Prostate gland (tissue), 2 donors: Measurements from ENCODE around the gene KLHL29. TPM values are rescaled to one million over a fixed set of nuclear protein-coding genes. Genes with fewer than 3 reads are reported as not detected.

Source experiments
- DNase-seq: peaks from one replicate; pipeline ENCODE4 v3.0.0-alpha.2; 2019; ENCODE audit warnings: low spot score
- H3K27ac ChIP-seq, 2 donors: fragments of 200-600 bp; sonication (generic); 2 replicates each; pipeline ENCODE4 v1.5.1; 2017 to 2019
- H3K27me3 ChIP-seq: fragments of 200-600 bp; sonication (generic); replicated peaks from 2 replicates; pipeline ENCODE4 v1.5.1; 2019; ENCODE audit not compliant: insufficient read depth
- H3K36me3 ChIP-seq, 2 donors: fragments of 200-600 bp; sonication (generic); 1 replicate in 1 of 2; 2 replicates in 1 of 2; pipeline versions ENCODE4 v1.5.1 to v1.8.1; 2017 to 2019
- H3K4me1 ChIP-seq: fragments of 200-600 bp; sonication (generic); replicated peaks from 2 replicates; pipeline ENCODE4 v1.5.1; 2019
- H3K4me3 ChIP-seq, 2 donors: fragments of 200-600 bp; sonication (generic); 2 replicates each; pipeline ENCODE4 v1.5.1; 2017 to 2019
- H3K9me3 ChIP-seq: fragments of 200-600 bp; sonication (generic); 2 replicates; pipeline ENCODE4 v1.5.1; 2017
- CTCF ChIP-seq, 4 experiments: fragments of 200-600 bp in 2 of 4; fragments of 450-650 bp in 2 of 4; sonication (generic) in 2 of 4; IDR thresholded peaks; 1 replicate in 3 of 4; 2 replicates in 1 of 4; pipeline ENCODE4 v1.5.1; 2016 to 2019; ENCODE audit warnings: antibody characterized with exemption in 4 of 4, mild to moderate bottlenecking in 2 of 4, moderate library complexity in 2 of 4
- POLR2A ChIP-seq: fragments of 450-650 bp; IDR thresholded peaks from one replicate; pipeline ENCODE4 v1.6.1; 2016; ENCODE audit warnings: antibody characterized with exemption, mild to moderate bottlenecking
- POLR2AphosphoS5 ChIP-seq: sonication (generic); formaldehyde crosslinking; IDR thresholded peaks from one replicate; pipeline ENCODE4 v1.6.1; 2017; ENCODE audit warnings: antibody characterized with exemption
- WGBS: methylation state at CpG from one replicate; pipeline ENCODE4 v1.1.5; 2018; 5-methylcytosine and 5-hydroxymethylcytosine counted together
- intact Hi-C: fragments of 100-400 bp; cut with DNase I; formaldehyde crosslinking; loops from one replicate; pipeline ENCODE4 v1.14.2; 2022
- total RNA-seq, 2 donors: library from RNA; depleted of rRNA; stranded (reverse); fragments of >200 nt; gene quantifications; one replicate each; pipeline ENCODE4 v1.1.0, GENCODE V29; 2016

Gene KLHL29
- total RNA-seq, 2 donors from 2014 or later = 23.3 to 24.8 TPM

DNA sequence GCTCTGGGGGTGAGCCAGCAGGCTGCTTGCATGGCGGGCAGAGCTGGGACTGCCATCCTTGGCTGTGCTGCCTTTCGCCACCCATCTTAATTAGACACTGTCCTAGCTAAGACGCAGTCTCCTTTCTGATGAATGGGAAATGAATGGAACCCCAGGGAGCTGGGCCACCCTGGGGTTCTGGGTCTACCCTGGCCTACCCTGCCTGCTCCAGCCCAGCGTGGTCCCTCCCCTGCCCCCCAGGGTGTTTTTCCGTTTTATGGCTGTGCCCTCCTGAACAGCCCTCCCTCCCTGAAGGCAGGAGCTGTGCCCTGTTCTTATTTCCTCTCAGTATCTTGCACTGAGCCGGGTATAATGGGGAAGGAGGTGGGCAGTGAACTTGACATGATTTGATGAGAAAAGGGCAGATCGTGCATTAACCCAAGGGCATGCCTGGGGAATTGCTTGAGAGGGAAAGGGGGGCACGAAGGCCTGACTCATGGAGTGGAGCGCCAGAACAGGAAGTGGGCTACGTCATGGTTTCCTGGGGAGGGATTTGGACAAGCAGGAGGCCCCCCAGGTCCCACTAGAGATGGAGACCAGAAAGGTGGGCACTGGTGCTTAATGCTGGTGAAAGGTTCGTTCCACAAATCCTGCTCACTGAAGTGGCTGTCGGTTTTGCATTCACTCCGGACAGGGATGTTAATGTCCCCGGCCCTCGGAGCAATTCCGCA is 165.0 kb downstream of the KLHL29 start:
- 84% methylated on average over 15 of the region's 16 CpGs for WGBS
- Histone ChIP-seq H3K9me3 (no peaks in the 10 kb centered on the region), H3K4me1 (no peaks in the 10 kb centered on the region), H3K36me3 (no peaks in the 10 kb centered on the region), H3K27ac (no peak overlapping the region), H3K4me3 (no peak overlapping the region), H3K27me3 (no peaks in the 10 kb centered on the region)
- DNase-seq = no peak
- TF ChIP-seq POLR2A (no peak), CTCF (IDR thresholded peaks at IDR 0.05) (no peak), POLR2AphosphoS5 (no peak)
- intact Hi-C loops = no loop called here

GRCh38 chr2:23550553-23550952 is 165.6 kb downstream of the KLHL29 start:
- no peak for TF ChIP-seq POLR2AphosphoS5
- TF ChIP-seq CTCF (IDR thresholded peaks at IDR 0.05) = no peak
- no peak for TF ChIP-seq POLR2A
- no peaks in the 10 kb centered on the region for H3K36me3 ChIP-seq
- no peak for DNase-seq
- H3K9me3 ChIP-seq = no peaks in the 10 kb centered on the region
- no peak overlapping the region for H3K4me3 ChIP-seq
- no peaks in the 10 kb centered on the region for H3K27me3 ChIP-seq
- intact Hi-C loops = no loop called here
- H3K27ac ChIP-seq = no peak overlapping the region
- no peaks in the 10 kb centered on the region for H3K4me1 ChIP-seq
- 66% methylated on average over 7 of the region's 7 CpGs for WGBS

DNA sequence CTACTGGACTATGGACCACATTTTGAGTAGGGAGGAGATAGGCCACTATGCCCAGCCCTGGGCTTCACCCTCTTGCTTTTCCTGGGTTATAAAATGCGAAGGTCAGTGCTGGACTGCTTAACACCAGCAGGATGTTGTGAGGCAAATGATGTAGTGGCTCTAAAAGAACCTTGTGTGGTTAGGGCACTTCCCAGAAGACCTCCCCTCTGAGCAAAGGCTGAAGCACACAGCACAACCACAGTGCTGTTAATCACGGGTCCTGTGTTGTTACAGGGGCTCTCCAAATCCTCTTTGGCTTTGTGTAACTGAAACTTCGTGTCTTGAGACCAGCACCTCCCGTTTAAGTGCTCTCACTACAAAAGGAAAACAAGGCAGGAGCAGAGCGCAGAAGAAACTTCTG is 166.9 kb downstream of the KLHL29 start:
- no peaks in the 10 kb centered on the region for H3K36me3 ChIP-seq
- intact Hi-C loops = no loop called here
- DNase-seq = no peak
- H3K4me1 ChIP-seq = no peaks in the 10 kb centered on the region
- no peaks in the 10 kb centered on the region for H3K9me3 ChIP-seq
- no peaks in the 10 kb centered on the region for H3K27me3 ChIP-seq
- TF ChIP-seq CTCF (IDR thresholded peaks at IDR 0.05) (no peak), POLR2A (no peak), POLR2AphosphoS5 (no peak)
- H3K4me3 ChIP-seq = no peak overlapping the region
- H3K27ac ChIP-seq = no peak overlapping the region
- 89% methylated on average over 5 of the region's 5 CpGs for WGBS

DNA sequence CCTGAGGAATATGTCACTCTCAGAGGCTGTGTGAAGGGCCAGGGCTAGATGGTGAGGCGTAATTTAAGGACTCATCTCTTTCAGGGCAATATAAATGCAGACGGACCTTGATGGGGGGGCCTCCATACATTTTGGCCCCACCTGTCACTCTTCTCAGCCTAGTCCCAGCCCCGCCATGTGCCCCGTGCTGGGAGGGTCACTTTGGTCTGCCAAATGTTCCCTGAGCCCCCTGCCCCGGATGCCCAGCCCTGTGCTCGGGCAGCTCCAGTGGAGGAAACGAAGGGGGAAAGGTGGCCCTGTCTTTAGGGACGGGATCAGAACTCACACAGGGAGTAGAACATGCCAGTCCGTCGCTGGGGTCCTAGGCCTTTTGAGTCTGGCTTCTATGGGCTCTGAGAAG is 168.6 kb downstream of the KLHL29 start:
- Histone ChIP-seq H3K27me3 (no peaks in the 10 kb centered on the region), H3K36me3 (no peaks in the 10 kb centered on the region), H3K4me1 (no peaks in the 10 kb centered on the region), H3K4me3 (no peak overlapping the region), H3K27ac (peak overlapping the region; percentile 77 to 84), H3K9me3 (no peaks in the 10 kb centered on the region)
- TF ChIP-seq CTCF (IDR thresholded peaks at IDR 0.05) (no peak), POLR2A (no peak), POLR2AphosphoS5 (no peak)
- intact Hi-C loops = no loop called here
- no peak for DNase-seq
- 89% methylated on average over 10 of the region's 10 CpGs for WGBS

- peak; percentile 37 for DNase-seq
- H3K27ac ChIP-seq = peak overlapping the region; percentile 77 to 84
- intact Hi-C loops = no loop called here
- WGBS = 32% methylated on average over 24 of the region's 24 CpGs
- H3K4me3 ChIP-seq = no peak overlapping the region
- H3K36me3 ChIP-seq = no peaks in the 10 kb centered on the region
- no peak for TF ChIP-seq CTCF (IDR thresholded peaks at IDR 0.05)
- peak; percentile 81 for TF ChIP-seq POLR2AphosphoS5
- TF ChIP-seq POLR2A = no peak
- no peaks in the 10 kb centered on the region for H3K9me3 ChIP-seq
- H3K4me1 ChIP-seq = no peaks in the 10 kb centered on the region
- no peaks in the 10 kb centered on the region for H3K27me3 ChIP-seq
Measured at GRCh38 chr2:23554054-23554697, 169.2 kb downstream of the KLHL29 start.
